HFF-Myc (cell line): ENCODE measurements around the gene NOX3.
A peak's percentile ranks its signal among the peaks of the same experiment; 100 is the strongest.

Experiments
- DNase-seq: peaks from one replicate; pipeline ENCODE4 v3.0.0-alpha.2; 2011; ENCODE audit warnings: low read depth; ENCODE audit errors: extremely low read depth
- H3K4me3 ChIP-seq: replicated peaks from 2 replicates; pipeline ENCODE4 v1.5.1; 2011; ENCODE audit warnings: low read depth, mild to moderate bottlenecking, control low read depth, low read length
- CTCF ChIP-seq: IDR thresholded peaks from 2 replicates; pipeline ENCODE4 v1.5.1; 2012; ENCODE audit warnings: mild to moderate bottlenecking, low read depth, low read length, control low read depth; ENCODE audit errors: missing control alignments

Gene NOX3

GRCh38 chr6:155382338-155382685, 73.3 kb downstream of the NOX3 start:
- peak; percentile 69 for DNase-seq
- no peak for TF ChIP-seq CTCF

DNA sequence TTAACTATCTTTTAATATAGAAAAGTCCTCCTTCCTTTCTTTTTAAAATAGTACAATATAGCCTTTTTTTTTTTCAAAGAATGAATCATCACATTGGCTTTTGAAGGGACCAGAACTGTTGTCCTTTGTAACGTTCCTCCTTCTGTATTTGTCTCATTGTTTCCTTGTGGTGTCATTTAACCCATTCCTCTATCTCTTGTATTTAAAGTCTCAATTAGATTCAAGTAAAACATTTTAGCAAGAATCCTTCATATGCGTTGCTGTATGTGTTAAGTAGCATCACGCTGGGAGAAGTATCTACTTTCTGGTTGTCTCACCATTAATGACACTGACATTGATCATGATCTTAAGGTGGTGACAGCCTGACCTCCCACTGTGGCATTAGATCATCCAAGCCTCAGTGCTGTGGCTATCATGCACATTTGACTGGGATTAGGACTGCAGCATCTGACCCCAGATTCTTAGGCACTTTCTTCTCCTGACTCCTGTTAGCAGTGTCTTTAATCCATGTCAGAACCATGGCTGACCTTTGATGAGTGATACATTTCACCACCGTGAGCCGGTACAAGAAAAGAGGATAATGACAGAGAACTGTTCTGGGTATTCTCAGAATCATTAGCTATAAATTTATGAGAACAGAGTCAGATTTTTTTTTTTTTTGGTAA, 73.8 kb downstream of the NOX3 start:
- no peak for DNase-seq
- no peak overlapping the region for H3K4me3 ChIP-seq
- no peak for TF ChIP-seq CTCF

More at GRCh38 chr6:155382338-155382685, 73.3 kb downstream of the NOX3 start:
- H3K4me3 ChIP-seq, result no peak overlapping the region

GRCh38 chr6:155380666-155381332, 74.8 kb downstream of the NOX3 start:
- TF ChIP-seq CTCF, result no peak
- DNase-seq, result no peak

GRCh38 chr6:155378724-155379123, 76.9 kb downstream of the NOX3 start:
- no peak overlapping the region for H3K4me3 ChIP-seq
- no peak for TF ChIP-seq CTCF
- DNase-seq, result no peak

More at GRCh38 chr6:155380666-155381332, 74.8 kb downstream of the NOX3 start:
- no peak overlapping the region for H3K4me3 ChIP-seq

- no peak for TF ChIP-seq CTCF
- no peak for DNase-seq
- no peak overlapping the region for H3K4me3 ChIP-seq
Observed at GRCh38 chr6:155378276-155378675, 77.4 kb downstream of the NOX3 start.

DNA sequence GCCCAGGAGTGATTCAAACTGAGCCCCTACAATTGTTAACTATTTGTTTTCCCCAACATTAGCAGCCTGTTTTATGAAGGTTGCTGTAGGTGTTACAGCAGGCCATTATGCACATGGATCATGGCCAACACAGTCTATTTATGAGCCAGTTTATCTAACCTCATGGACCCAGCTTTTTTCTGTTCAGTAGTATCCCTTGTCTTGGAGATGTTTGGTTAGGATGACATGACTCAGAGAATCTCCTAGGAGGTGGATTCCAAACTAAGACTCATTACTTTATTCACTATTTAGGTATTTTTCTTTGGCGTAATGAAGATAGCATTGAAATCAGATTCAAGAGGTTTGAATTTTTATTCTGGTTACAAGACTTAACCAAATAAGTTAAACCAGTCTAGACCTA, 78.6 kb downstream of the NOX3 start:
- H3K4me3 ChIP-seq, result no peak overlapping the region
- TF ChIP-seq CTCF, result no peak
- no peak for DNase-seq

DNA sequence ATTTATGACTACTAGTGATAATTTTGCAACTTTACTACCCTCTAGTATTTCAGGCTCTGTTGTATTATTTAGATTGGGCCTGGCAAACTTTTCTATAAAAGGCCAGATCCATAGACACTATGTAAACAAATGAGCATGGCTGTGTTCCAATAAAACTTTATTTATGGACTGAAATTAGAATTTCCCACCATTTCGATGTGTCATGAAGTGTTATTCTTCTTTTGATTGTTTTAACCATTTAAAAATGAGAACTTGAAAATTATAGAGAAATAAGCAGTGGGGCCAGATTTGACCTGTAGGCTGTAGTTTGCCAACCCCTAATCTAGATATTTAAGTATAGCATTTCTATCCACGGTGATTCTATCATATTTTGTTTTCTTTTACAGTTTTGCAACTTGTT, 79.8 kb downstream of the NOX3 start:
- no peak overlapping the region for H3K4me3 ChIP-seq
- TF ChIP-seq CTCF, result no peak
- DNase-seq, result no peak
